ENCODE measurements around the gene OSTF1.

GRCh38 chr9:75109210-75109839, 21.0 kb downstream of the OSTF1 start:
- TF ChIP-seq, protein P1, sequence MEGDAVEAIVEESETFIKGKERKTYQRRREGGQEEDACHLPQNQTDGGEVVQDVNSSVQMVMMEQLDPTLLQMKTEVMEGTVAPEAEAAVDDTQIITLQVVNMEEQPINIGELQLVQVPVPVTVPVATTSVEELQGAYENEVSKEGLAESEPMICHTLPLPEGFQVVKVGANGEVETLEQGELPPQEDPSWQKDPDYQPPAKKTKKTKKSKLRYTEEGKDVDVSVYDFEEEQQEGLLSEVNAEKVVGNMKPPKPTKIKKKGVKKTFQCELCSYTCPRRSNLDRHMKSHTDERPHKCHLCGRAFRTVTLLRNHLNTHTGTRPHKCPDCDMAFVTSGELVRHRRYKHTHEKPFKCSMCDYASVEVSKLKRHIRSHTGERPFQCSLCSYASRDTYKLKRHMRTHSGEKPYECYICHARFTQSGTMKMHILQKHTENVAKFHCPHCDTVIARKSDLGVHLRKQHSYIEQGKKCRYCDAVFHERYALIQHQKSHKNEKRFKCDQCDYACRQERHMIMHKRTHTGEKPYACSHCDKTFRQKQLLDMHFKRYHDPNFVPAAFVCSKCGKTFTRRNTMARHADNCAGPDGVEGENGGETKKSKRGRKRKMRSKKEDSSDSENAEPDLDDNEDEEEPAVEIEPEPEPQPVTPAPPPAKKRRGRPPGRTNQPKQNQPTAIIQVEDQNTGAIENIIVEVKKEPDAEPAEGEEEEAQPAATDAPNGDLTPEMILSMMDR (IDR thresholded peaks at IDR 0.05; ENCODE audit: low read depth, low read length), result no peak
- TF ChIP-seq POLR2A (IDR thresholded peaks at IDR 0.05; ENCODE audit: extremely low read depth, insufficient read length), result no peak

Data from NB4 (cell line).